ENCODE results near the gene PNKP. TPM values are rescaled to one million over a fixed set of nuclear protein-coding genes. Genes with fewer than 3 reads are reported as not detected.

Gene PNKP
- polyA plus RNA-seq (2013, experiment 1 of 2) = 49.6 TPM
- polyA plus RNA-seq (2013, experiment 2 of 2) = 41.8 TPM

DNA sequence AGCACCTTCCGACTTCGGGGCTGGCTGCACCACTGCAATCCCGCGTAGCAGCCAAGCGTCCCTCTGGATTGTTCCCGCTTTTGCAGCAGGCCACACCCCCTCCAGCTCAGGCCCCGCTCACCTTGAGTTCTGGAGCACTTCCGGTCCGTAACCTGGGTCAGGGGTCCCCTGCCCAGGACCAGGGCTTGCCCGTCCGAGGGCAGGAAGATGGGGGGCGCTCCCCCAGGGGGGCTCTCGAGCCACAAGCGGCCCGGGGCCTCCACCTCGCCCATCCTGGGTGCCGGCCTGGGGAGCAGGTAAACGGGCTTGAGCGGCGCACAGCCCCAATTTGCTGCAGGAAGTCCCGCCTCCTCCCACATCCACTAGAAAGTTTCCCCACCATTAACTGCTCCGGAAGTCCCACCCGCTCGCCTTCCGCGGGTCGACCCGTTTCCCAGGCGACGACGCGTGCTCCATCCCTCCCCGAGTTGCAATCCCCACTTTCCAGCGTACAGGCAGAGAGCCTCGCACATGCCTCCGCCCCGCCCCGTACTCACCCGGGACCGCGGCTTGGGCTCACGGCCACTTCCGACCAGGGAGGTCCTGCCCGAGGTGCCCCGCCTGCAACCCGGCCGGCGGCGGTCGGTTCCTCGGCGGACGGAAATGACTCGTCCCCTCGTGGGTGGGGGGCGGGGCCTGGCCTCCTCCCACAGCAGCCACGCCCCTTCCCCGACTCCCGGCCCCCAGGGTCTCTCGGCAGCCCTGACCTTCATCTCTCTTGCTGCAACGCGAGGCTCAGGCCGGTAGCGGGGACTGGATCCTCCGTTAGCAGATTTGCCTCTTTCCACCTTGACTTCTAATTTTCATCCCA, at the start of gene PNKP:
PNKP (minus strand) TSS at position 644 of the 850 bp plus-strand sequence; CDS start at position 272, 372 bp downstream.
- peaks cover 50% of the 10 kb centered on the region for H3K36me3 ChIP-seq (ENCODE audit: control insufficient read depth, insufficient read depth, low read length)
- WGBS, 2 experiments (ENCODE audit: insufficient coverage in 2 of 2) = 0% methylated on average over 49 to 61 of the region's 65 CpGs
- H3K4me1 ChIP-seq (ENCODE audit: control insufficient read depth, insufficient read depth, low read length, poor library complexity, severe bottlenecking) = peaks cover 9% of the 10 kb centered on the region
- H3K9me3 ChIP-seq (ENCODE audit: control insufficient read depth, low read length) = peaks cover 5% of the 10 kb centered on the region
- H3K4me3 ChIP-seq (ENCODE audit: extremely low read depth, insufficient read depth, low read length, poor library complexity, severe bottlenecking) = peak within 1 kb of the TSS; percentile 86
- H3K27ac ChIP-seq (ENCODE audit: low read depth, low read length, severe bottlenecking) = peak within 1 kb of the TSS; percentile 92

GRCh38 chr19:49915271-49915670, 47.9 kb upstream of the PNKP start:
- no peaks in the 10 kb centered on the region for H3K9me3 ChIP-seq (ENCODE audit: control insufficient read depth, low read length)
- WGBS, 2 experiments (ENCODE audit: insufficient coverage in 2 of 2) = 93 to 100% methylated on average over 3 to 6 of the region's 6 CpGs
- no peak overlapping the region for H3K27ac ChIP-seq (ENCODE audit: low read depth, low read length, severe bottlenecking)
- H3K4me3 ChIP-seq (ENCODE audit: extremely low read depth, insufficient read depth, low read length, poor library complexity, severe bottlenecking) = no peak overlapping the region
- peaks cover 84% of the 10 kb centered on the region for H3K36me3 ChIP-seq (ENCODE audit: control insufficient read depth, insufficient read depth, low read length)
- no peaks in the 10 kb centered on the region for H3K4me1 ChIP-seq (ENCODE audit: control insufficient read depth, insufficient read depth, low read length, poor library complexity, severe bottlenecking)

DNA sequence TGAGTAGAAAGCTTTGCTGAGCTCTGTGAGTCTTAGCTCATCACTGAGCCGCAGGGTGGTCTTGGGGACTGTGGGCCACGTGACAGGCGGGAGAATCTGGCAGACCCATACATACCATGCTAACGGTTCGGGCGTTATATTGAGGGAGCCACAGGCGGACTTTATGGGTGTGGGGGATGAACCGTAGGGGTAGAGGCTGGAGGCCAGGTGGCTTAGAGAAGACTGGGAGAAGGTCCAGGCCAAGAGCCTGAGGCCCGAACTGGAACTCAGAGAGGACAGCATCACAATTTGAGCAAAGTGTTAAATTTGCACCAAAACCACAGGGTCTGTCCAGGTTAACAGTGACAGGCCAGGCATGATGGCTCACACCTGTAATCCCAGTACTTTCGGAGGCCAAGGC, 46.3 kb upstream of the PNKP start:
- Histone ChIP-seq H3K4me1 (ENCODE audit: control insufficient read depth, insufficient read depth, low read length, poor library complexity, severe bottlenecking) (no peaks in the 10 kb centered on the region), H3K27ac (ENCODE audit: low read depth, low read length, severe bottlenecking) (no peak overlapping the region), H3K36me3 (ENCODE audit: control insufficient read depth, insufficient read depth, low read length) (peaks cover 90% of the 10 kb centered on the region), H3K9me3 (ENCODE audit: control insufficient read depth, low read length) (no peaks in the 10 kb centered on the region), H3K4me3 (ENCODE audit: extremely low read depth, insufficient read depth, low read length, poor library complexity, severe bottlenecking) (no peak overlapping the region)
- WGBS, 2 experiments (ENCODE audit: insufficient coverage in 2 of 2) = 97 to 98% methylated on average over 10 of the region's 10 CpGs

DNA sequence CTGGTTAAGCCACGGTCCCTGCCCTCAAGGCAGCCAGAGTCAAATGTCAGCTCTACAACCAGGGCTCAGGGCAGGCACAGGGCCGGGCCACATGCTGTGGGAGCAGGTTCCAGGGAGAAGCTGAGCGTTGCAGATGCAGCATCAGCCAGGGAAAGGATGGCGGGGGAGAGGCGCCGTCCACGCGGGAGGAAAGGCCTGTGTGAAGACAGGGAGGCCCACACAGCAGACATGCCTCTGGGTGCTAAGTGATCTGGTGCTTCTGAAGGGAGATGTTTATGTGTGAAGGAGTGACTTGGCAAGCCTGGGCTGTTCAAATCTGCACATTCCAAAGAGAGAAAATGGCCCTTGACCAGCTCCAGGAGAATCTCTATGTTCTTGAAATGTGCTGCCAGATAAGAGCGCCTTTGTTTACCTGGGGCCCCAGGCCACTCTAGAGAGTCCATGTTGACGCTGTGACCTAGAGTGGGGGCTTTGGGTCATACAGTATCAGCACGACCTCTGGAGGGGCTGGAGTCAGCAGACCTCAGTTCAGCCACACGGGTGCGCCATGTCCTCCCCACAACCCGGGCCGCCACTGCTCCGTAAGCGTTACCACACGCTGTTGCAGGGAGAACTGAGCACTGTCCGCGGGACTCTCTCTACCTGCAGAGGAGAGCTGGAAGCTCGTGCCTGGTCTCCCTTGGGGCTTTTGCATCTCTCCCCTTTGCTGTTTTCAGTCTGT, 45.7 kb upstream of the PNKP start:
- H3K27ac ChIP-seq (ENCODE audit: low read depth, low read length, severe bottlenecking) = no peak overlapping the region
- no peaks in the 10 kb centered on the region for H3K4me1 ChIP-seq (ENCODE audit: control insufficient read depth, insufficient read depth, low read length, poor library complexity, severe bottlenecking)
- H3K36me3 ChIP-seq (ENCODE audit: control insufficient read depth, insufficient read depth, low read length) = peaks cover 91% of the 10 kb centered on the region
- WGBS, 2 experiments (ENCODE audit: insufficient coverage in 2 of 2) = 87 to 96% methylated on average over 21 of the region's 21 CpGs
- no peaks in the 10 kb centered on the region for H3K9me3 ChIP-seq (ENCODE audit: control insufficient read depth, low read length)
- H3K4me3 ChIP-seq (ENCODE audit: extremely low read depth, insufficient read depth, low read length, poor library complexity, severe bottlenecking) = no peak overlapping the region

DNA sequence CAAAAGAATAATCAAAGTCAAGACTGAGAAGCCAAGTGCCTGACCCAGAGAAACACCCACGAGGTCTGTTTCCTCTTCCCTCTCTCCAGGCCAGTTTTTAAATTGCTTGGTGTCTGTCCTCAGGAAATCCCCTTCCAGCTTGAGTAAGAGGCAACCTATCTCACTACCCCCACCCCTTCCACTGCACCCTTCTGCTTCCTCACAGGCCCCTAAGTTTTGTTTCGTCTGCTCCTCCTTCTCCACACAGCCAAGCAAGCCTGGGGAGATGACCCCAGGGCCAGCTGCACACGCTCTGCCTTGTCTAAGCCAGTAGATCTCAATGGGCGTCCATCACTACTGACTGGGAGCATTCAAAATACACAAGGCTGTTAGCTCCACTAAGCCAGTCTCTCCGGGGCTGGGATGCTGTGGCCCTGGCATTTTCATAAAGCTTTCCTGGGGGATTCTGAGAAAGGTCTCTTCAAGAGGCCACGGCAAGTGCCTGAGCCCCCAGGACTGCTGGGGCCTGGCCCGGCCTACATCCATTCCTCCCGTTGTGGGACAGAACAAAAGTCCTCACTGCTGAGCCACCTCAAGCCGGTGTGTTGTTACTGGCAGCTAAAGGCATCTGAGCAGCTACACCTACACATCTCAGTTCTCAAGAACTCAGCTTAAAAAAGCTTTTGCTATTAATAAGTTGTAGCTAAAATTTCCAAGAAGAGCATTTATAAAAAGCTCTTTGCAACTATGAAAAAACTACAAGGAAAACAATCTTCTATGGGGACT, 44.2 kb upstream of the PNKP start:
- H3K27ac ChIP-seq (ENCODE audit: low read depth, low read length, severe bottlenecking) = no peak overlapping the region
- H3K4me1 ChIP-seq (ENCODE audit: control insufficient read depth, insufficient read depth, low read length, poor library complexity, severe bottlenecking) = no peaks in the 10 kb centered on the region
- WGBS, 2 experiments (ENCODE audit: insufficient coverage in 2 of 2) = 94 to 96% methylated on average over 8 of the region's 9 CpGs
- H3K9me3 ChIP-seq (ENCODE audit: control insufficient read depth, low read length) = no peaks in the 10 kb centered on the region
- peaks cover 91% of the 10 kb centered on the region for H3K36me3 ChIP-seq (ENCODE audit: control insufficient read depth, insufficient read depth, low read length)
- no peak overlapping the region for H3K4me3 ChIP-seq (ENCODE audit: extremely low read depth, insufficient read depth, low read length, poor library complexity, severe bottlenecking)

DNA sequence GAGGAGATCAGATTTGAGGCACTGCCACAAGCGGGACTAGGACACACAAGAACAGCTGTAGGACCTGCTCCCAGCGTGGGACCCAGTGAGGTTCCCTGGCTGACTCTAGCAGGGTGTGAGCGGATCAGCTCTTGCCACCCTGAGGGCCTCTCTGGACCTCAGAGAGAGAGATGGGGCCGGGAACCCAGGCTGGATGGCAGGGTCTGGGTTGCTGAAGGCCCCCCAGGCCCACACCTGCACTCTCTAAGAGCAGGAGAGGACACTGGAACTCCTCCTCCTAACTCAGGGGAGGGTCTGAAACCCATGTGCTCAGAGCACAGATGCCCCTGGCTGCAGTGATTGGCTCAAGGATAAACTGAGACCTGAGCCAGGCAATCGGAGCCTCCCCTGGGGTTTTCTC, 42.8 kb upstream of the PNKP start:
- Histone ChIP-seq H3K9me3 (ENCODE audit: control insufficient read depth, low read length) (no peaks in the 10 kb centered on the region), H3K4me3 (ENCODE audit: extremely low read depth, insufficient read depth, low read length, poor library complexity, severe bottlenecking) (no peak overlapping the region), H3K27ac (ENCODE audit: low read depth, low read length, severe bottlenecking) (no peak overlapping the region), H3K36me3 (ENCODE audit: control insufficient read depth, insufficient read depth, low read length) (peaks cover 81% of the 10 kb centered on the region), H3K4me1 (ENCODE audit: control insufficient read depth, insufficient read depth, low read length, poor library complexity, severe bottlenecking) (no peaks in the 10 kb centered on the region)
- 87 to 95% methylated on average over 4 to 5 of the region's 5 CpGs for WGBS, 2 experiments (ENCODE audit: insufficient coverage in 2 of 2)

DNA sequence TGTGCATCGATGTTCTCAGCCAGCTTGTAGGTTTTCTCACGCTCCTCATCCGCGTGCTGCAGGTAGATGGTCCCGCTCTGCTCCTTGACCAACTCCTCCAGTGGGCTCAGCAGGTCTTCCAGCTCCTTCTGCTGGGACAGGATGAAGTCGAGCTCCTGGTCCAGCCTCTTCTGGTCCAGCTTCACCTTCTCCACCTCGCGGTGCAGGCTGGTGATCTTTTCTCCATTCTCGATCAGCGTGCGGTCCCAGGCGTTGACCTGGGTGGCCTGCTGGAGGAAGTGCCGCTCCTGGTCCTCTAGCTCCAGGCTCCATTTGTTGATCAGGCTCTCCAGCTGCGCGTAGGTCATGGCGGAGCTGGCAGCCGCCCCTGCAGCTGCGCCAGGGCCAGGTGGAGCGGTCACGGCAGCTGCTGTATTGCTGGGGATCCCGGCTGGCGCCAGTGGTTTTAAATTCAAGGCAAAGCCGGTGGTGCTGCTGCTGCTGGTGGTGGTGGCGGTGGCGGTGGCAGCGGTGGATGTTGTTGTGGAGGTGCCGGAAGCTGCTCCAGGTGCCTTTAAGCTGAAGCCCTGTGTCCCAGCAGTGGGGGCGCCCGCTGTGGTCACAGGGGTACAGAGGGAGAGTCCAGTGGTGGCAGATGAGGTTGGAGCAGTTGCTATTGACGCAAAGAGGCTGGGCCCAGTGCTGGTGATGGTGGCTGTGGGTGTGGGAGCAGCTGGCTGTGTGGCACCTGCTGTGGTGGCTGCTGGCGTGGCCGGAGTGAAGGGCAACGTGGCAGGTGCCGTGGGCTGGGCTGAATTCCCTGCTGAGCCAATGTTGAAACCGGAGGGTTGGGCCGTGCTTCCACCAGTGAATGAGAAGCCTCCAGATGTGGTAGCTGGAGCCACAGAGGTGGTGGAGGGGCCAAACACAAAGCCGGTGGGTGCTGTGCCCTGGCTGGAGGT, 41.4 kb upstream of the PNKP start:
- Histone ChIP-seq H3K27ac (ENCODE audit: low read depth, low read length, severe bottlenecking) (no peak overlapping the region), H3K36me3 (ENCODE audit: control insufficient read depth, insufficient read depth, low read length) (peaks cover 68% of the 10 kb centered on the region), H3K4me3 (ENCODE audit: extremely low read depth, insufficient read depth, low read length, poor library complexity, severe bottlenecking) (no peak overlapping the region), H3K9me3 (ENCODE audit: control insufficient read depth, low read length) (no peaks in the 10 kb centered on the region), H3K4me1 (ENCODE audit: control insufficient read depth, insufficient read depth, low read length, poor library complexity, severe bottlenecking) (no peaks in the 10 kb centered on the region)
- WGBS, 2 experiments (ENCODE audit: insufficient coverage in 2 of 2) = 95 to 98% methylated on average over 29 to 37 of the region's 37 CpGs

DNA sequence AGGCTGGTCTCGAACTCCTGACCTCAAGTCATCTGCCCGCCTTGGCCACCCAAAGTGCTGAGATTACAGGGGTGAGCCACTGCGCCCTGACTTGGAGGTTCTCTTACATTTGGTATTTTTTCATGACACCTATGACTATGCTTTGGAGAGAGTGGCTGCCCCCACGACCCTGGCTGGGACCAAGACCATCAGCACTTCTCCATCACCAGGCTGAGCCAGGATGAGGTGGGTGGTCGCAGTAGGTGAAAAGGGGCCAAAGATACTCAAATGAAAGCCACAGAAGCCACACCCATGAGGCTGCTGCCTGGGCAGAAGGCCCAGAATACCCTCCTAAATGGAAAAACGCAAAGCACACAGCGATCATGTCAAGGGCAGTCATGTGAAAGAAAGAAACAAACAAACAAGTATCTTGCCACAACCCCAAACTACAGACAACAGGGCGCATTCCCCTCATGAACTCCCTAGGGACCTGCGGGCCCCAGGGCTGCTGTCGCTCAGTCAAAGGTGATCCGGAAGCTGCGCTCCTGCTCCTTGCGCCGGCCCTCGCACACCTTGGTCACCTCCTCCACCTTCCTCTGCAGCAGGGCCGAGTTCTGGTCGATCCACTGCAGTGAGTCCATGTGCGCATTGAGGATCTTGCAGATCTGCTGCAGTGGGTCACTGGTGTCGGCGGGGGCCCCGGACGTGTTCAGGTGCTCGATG, 40.5 kb upstream of the PNKP start:
- H3K4me1 ChIP-seq (ENCODE audit: control insufficient read depth, insufficient read depth, low read length, poor library complexity, severe bottlenecking) = no peaks in the 10 kb centered on the region
- no peak overlapping the region for H3K27ac ChIP-seq (ENCODE audit: low read depth, low read length, severe bottlenecking)
- no peak overlapping the region for H3K4me3 ChIP-seq (ENCODE audit: extremely low read depth, insufficient read depth, low read length, poor library complexity, severe bottlenecking)
- no peaks in the 10 kb centered on the region for H3K9me3 ChIP-seq (ENCODE audit: control insufficient read depth, low read length)
- WGBS, 2 experiments (ENCODE audit: insufficient coverage in 2 of 2) = 97 to 98% methylated on average over 18 to 21 of the region's 23 CpGs
- peaks cover 59% of the 10 kb centered on the region for H3K36me3 ChIP-seq (ENCODE audit: control insufficient read depth, insufficient read depth, low read length)

DNA sequence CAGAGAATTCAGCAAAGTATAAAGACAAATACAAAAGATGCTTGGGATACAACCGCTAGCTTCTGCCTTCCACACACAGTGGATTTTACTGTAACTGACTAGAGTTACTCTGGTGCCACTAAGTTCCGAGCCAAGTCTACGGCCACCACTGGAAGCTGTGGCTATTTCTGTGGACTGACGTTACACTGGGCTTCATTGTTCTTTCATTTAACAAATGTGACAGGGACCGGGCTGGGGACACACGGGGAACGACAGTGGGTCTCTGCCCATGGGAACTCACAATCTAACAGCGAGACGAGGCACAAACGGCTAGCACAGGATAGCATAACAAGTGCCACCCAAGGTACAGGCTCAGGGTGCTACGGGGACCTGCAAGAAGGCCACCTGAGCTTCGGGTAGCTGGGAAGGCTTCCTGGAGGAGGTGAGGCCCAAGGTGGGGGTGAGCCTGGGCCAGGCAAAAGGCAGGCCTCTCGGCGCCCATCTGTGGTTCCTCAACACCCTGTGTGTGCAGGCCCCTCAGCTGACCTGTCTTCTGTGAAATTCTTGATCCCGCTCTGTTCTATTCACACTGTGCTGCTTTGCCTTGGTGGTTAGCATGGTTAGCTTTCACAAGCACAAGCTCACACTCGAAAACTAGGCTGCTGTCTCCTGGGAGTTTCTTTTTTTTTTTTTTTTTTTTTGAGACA, 39.6 kb upstream of the PNKP start:
- H3K27ac ChIP-seq (ENCODE audit: low read depth, low read length, severe bottlenecking) = no peak overlapping the region
- 93 to 96% methylated on average over 15 of the region's 16 CpGs for WGBS, 2 experiments (ENCODE audit: insufficient coverage in 2 of 2)
- H3K9me3 ChIP-seq (ENCODE audit: control insufficient read depth, low read length) = no peaks in the 10 kb centered on the region
- no peak overlapping the region for H3K4me3 ChIP-seq (ENCODE audit: extremely low read depth, insufficient read depth, low read length, poor library complexity, severe bottlenecking)
- H3K36me3 ChIP-seq (ENCODE audit: control insufficient read depth, insufficient read depth, low read length) = peaks cover 52% of the 10 kb centered on the region
- no peaks in the 10 kb centered on the region for H3K4me1 ChIP-seq (ENCODE audit: control insufficient read depth, insufficient read depth, low read length, poor library complexity, severe bottlenecking)
